ENCODE data around the gene ROR2.

- TF ChIP-seq ZSCAN20 (CRISPR knock-in tag; IDR thresholded peaks at IDR 0.05; ENCODE audit: borderline replicate concordance) (no peak), GLMP (CRISPR knock-in tag; IDR thresholded peaks at IDR 0.05; ENCODE audit: borderline replicate concordance) (no peak), CHCHD3 (CRISPR knock-in tag; IDR thresholded peaks at IDR 0.05) (no peak), HMGXB4 (CRISPR knock-in tag; IDR thresholded peaks at IDR 0.05; ENCODE audit: borderline replicate concordance in 1 of 2, low read depth in 1 of 2) (no peak), NR2F6 (IDR thresholded peaks at IDR 0.05) (no peak), NR2F6 (CRISPR knock-in tag; IDR thresholded peaks at IDR 0.05) (no peak), CTCF (CRISPR knock-in tag; IDR thresholded peaks at IDR 0.05) (no peak), TBP (CRISPR knock-in tag; IDR thresholded peaks at IDR 0.05) (no peak), ZNF878 (CRISPR knock-in tag; IDR thresholded peaks at IDR 0.05) (no peak), ZNF33A (CRISPR knock-in tag; IDR thresholded peaks at IDR 0.05; ENCODE audit: borderline replicate concordance) (no peak), SMAD1 (CRISPR knock-in tag; IDR thresholded peaks at IDR 0.05; ENCODE audit: borderline replicate concordance, low read depth) (no peak), YY1 (IDR thresholded peaks at IDR 0.05; ENCODE audit: insufficient read depth, insufficient replicate concordance, low read depth, low read length) (no peak)
Observed at GRCh38 chr9:91991721-91992341, 41.8 kb upstream of the ROR2 start.
